ENCODE data around the gene DTX3. TPM values are rescaled to one million over a fixed set of nuclear protein-coding genes. Genes with fewer than 3 reads are reported as not detected.

The DTX3 gene
- total RNA-seq, 4 donors from 2014 or later, result 3.5 to 13.8 (median 6.8) TPM

- in situ Hi-C loops (cut with MboI; ENCODE audit: low sequenced_read_pairs in 4 of 4), result no loop called here
Measured at GRCh38 chr12:57590479-57590863, 14.2 kb upstream of the DTX3 start.

DNA sequence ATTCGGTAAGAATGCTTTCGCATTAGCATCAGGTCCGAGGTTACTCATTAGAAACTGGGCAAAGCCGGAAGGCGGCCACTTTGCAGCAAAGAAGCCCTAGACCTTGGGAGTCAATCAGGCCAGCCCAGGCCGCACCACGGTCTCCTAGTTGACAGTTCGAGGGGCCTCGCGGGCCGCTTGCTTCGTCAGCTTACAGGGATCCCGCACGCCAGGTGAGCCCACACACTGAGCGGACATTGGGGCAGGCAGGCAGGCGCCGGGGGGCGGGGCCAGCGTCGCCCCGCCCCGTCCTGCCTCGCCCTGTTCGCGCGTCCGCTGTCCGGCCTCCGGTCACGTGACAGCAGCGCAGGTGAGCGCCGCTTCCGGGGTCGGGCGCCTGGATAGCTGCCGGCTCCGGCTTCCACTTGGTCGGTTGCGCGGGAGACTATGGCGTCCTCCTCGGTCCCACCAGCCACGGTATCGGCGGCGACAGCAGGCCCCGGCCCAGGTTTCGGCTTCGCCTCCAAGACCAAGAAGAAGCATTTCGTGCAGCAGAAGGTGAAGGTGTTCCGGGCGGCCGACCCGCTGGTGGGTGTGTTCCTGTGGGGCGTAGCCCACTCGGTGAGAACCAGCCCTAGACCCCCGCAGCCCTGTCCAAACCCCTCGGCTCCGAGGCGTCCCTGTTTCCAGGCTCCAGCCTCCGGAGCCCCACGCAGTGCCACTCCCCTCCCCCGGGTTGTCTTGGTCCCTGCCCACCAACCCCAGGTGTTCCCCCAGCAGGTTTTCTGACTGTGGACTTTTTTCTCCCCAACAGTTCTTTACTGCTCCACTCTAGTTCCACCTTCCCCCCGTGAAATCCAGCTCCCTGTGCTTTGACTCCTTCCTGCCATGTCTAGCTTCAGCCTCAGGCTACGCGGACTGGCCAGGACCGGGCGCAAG, 13.5 kb upstream of the DTX3 start, which contains the start of gene PIP4K2C:
Gene PIP4K2C (plus strand): TSS at position 329 of the 918 bp plus-strand sequence. CDS start 98 bp downstream, at position 427.
- DNase-seq (peak; percentile 66 to 74), ATAC-seq (peak; percentile 92 to 95)
- peaks cover 0 to 9% of the 10 kb centered on the region in 2 donors for H3K36me3 ChIP-seq
- intact Hi-C loops (cut with DNase I; ENCODE audit: low total_unique reads) (loop anchor here (2.0 kb wide), 1 partner anchor 104 kb away; the partner anchor contains the start of gene OS9), in situ Hi-C loops (cut with MboI; ENCODE audit: low sequenced_read_pairs in 4 of 4) (no loop called here)
- no peaks in the 10 kb centered on the region for H3K27me3 ChIP-seq
- peak within 1 kb of the TSS; percentile 79 to 94 (median 86) for H3K4me3 ChIP-seq
- H3K9me3 ChIP-seq, result no peaks in the 10 kb centered on the region
- H3K27ac ChIP-seq, result peak within 1 kb of the TSS; percentile 66 to 79 (median 76)
- peaks cover 8 to 13% of the 10 kb centered on the region in 2 donors for H3K4me1 ChIP-seq
- TF ChIP-seq POLR2A (IDR thresholded peaks at IDR 0.05), result peak in 1 of 2 donors; percentile 37
- no peak for TF ChIP-seq CTCF (IDR thresholded peaks at IDR 0.05 in 4 of 5, conservative IDR thresholded peaks at IDR 0.05 in 1 of 5)

More at GRCh38 chr12:57590479-57590863, 14.2 kb upstream of the DTX3 start:
- intact Hi-C loops (cut with DNase I; ENCODE audit: low total_unique reads), result loop anchor here (2.0 kb wide), 1 partner anchor 104 kb away; the partner anchor contains the start of gene OS9
- no peak for DNase-seq
- TF ChIP-seq CTCF (IDR thresholded peaks at IDR 0.05 in 4 of 5, conservative IDR thresholded peaks at IDR 0.05 in 1 of 5), result no peak
- TF ChIP-seq POLR2A (IDR thresholded peaks at IDR 0.05), result no peak
- H3K36me3 ChIP-seq, result peaks cover 0 to 4% of the 10 kb centered on the region in 2 donors
- peak overlapping the region; percentile 79 to 94 (median 86) for H3K4me3 ChIP-seq
- no peaks in the 10 kb centered on the region for H3K27me3 ChIP-seq
- no peaks in the 10 kb centered on the region for H3K9me3 ChIP-seq
- peak overlapping the region; percentile 66 to 79 (median 76) for H3K27ac ChIP-seq
- ATAC-seq, result no peak
- peaks cover 8 to 13% of the 10 kb centered on the region in 2 donors for H3K4me1 ChIP-seq

GRCh38 chr12:57591782-57592325, 12.8 kb upstream of the DTX3 start:
- no peak for ATAC-seq
- intact Hi-C loops (cut with DNase I; ENCODE audit: low total_unique reads) (loop anchor here (2.0 kb wide), 1 partner anchor 103 kb away; the partner anchor contains the start of gene OS9), in situ Hi-C loops (cut with MboI; ENCODE audit: low sequenced_read_pairs in 4 of 4) (no loop called here)
- Histone ChIP-seq H3K27me3 (no peaks in the 10 kb centered on the region), H3K27ac (peak overlapping the region; percentile 66 to 79 (median 76)), H3K36me3 (peaks cover 0 to 13% of the 10 kb centered on the region in 2 donors), H3K4me1 (peaks cover 8 to 13% of the 10 kb centered on the region in 2 donors), H3K4me3 (peak overlapping the region; percentile 79 to 94 (median 86)), H3K9me3 (no peaks in the 10 kb centered on the region)
- TF ChIP-seq CTCF (IDR thresholded peaks at IDR 0.05 in 4 of 5, conservative IDR thresholded peaks at IDR 0.05 in 1 of 5) (no peak), POLR2A (IDR thresholded peaks at IDR 0.05) (no peak)
- DNase-seq, result no peak

- TF ChIP-seq POLR2A (IDR thresholded peaks at IDR 0.05), result no peak
- no peak for TF ChIP-seq CTCF (IDR thresholded peaks at IDR 0.05 in 4 of 5, conservative IDR thresholded peaks at IDR 0.05 in 1 of 5)
- in situ Hi-C loops (cut with MboI; ENCODE audit: low sequenced_read_pairs in 4 of 4), result no loop called here
- DNase-seq (no peak), ATAC-seq (no peak)
- Histone ChIP-seq H3K9me3 (no peaks in the 10 kb centered on the region), H3K27ac (no peak overlapping the region), H3K36me3 (peaks cover 0 to 16% of the 10 kb centered on the region in 2 donors), H3K27me3 (no peaks in the 10 kb centered on the region), H3K4me1 (peaks cover 8 to 13% of the 10 kb centered on the region in 2 donors), H3K4me3 (no peak overlapping the region)
- intact Hi-C loops (cut with DNase I; ENCODE audit: low total_unique reads), result no loop called here
Measured at GRCh38 chr12:57592551-57593165, 12.0 kb upstream of the DTX3 start.

Data from gastrocnemius medialis (tissue), 4 donors.